GM19397 (cell line): Measurements from ENCODE around the gene TTC27.
A peak's percentile ranks its signal among the peaks of the same experiment; 100 is the strongest.
"Not testable (repeated sequence)": the region's sequence is repeated elsewhere in the genome, so short reads cannot be mapped to it uniquely, and the experiment has no call there.

Experiments
- ATAC-seq: cut with Tn5 transposase; IDR thresholded peaks from one replicate; pipeline ENCODE4 v1.9.1; 2021; ENCODE audit warnings: mild to moderate bottlenecking, moderate library complexity; ENCODE audit not compliant: unreplicated experiment

The TTC27 gene

DNA sequence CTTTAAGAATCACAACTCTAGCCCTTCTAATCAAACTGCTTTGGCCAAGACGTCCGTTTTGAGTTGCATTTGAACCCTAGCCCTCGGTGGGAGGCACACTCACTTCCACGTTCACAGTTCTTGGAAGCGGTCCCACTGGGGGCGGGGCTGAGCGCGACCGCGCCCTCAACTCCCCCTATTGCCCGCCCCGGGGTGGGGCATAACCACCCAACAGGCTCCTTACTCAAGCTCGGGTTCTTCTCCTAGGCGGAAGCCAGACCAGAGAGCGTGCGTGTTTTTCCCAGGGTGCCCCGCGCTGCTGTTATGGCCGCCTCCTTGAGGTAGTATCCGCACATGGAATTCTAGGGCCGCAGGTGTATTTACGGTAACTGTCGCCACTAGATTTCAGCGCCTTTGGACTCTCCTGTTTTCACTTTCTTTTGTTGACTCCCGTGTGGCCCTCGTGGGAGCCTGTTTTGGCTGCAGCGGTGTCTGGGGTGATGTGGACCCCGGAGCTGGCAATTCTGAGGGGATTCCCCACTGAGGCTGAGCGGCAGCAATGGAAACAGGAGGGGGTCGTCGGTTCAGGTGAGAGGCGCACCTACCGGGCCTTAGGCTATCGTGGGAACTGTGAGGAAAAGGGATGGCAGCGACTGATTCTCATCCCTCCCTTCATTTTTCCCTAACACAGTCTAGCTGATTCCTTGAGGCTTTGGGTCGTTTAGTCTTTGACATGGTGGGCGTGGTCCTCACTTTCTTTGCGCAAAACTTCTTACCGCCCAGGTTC is at the start of gene TTC27:
TTC27 (plus strand) TSS at position 237 of the 766 bp plus-strand sequence; CDS start at position 480, 243 bp downstream.
- peak; percentile 100 for ATAC-seq

DNA sequence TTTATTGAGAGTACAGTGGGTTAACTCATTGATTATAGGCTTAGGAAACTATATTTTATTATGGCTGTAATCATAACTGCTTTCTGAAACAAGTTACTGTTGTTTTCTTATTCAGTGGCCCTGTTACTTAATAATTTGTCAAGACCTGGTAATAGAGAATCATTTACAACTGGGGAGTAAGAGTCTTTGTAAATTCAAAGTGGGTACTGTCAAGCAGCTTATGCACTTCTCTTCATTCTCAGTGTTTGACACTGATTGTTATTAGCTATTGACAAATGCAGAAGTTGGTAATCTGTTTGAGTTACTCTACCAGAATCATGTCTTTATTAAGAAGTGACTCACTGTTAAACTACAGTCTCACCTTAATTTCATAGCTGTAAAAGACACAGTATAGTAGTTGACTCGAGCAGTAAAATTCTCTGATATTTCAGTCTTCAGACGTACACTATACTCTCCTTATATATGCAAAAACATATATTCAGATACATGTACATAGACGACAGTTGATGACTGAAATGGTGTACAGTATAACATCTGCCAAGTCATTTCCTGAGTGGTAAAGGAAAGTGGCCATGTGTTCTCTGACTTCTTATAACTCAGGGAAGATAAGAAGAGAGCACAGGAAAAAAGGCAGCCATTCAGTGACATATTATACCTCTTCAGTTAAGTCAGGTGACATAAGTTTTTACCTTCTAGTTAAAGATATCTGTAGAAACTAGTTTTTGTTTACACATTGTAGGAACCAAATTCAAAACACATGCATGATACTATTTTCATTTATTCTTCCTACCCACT is 36.0 kb upstream of the TTC27 start:
- ATAC-seq, result peak; percentile 68

DNA sequence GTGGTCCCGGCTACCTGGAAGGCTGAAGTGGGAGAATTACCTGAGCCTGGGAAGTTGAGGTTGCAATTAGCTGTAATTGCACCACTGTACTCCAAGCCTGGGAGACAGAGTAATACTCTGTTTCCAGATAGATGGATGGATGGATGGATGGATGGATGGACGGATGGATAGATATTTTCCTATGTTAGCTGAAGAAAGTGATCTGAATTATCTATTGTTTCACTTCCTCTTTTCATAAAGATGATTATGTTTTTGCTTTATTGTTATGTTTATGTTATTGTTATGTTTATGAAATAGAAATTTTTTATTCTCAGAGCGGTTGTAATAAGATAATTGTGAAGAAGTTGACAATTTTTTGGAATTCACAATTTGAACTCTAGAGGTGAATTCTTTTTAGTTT is 33.3 kb upstream of the TTC27 start:
- no peak for ATAC-seq

DNA sequence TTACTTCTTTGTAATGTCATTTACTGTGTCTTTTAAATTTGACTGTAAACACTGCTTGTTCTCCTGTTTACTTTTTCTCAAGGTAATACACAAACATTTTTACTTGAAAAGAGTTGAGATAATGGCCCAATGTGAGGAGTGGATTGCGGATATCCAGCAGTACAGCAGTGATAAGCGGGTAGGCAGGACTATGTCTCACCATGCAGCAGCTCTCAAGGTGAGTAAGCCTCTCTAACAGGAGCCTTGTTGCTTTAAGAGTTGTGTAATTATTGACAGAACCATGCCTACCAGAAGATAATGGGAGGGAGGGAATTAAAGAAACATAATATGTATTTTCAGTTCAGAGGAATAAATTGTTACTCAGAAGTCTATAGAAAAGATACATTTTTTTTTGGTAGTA is 16.5 kb upstream of the TTC27 start:
- ATAC-seq, result no peak

DNA sequence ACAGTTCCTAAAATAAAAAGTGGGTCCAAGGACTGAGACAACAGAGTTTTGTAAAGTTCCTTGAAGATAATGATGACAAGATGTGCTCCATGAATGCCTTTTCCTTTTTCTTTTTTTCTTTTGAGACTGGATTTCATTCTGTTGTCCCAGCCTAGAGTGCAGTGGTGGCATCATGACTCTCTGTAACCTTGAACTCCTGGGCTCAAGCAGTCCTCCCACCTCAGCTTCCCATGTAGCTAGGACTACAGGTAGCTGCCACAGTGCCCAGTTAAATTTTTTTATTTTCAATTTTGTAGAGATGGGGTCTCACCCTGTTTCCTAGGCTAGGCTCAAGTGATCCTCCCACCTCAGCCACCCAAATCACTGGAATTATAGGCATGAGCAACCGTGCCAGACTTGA is 16.1 kb upstream of the TTC27 start:
- no peak for ATAC-seq

DNA sequence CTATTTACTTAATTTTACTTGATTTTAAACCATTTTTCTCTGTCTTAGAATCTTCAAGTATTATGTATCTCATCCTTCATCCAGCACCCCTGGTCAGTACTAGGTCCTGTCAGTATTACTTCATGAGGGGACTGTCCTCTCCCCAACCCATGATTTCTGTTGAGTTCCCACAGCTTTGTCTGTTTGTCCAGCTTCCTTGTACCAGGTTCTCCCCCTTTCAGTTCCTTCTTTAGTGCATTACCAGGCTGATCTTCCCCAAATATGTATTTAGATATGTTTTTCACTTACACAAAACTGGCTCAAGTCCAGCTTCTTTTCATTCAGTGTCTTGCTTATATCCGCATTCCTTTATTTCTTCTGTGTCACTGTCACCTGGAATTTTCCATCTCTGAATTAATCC is 13.8 kb upstream of the TTC27 start:
- no peak for ATAC-seq

DNA sequence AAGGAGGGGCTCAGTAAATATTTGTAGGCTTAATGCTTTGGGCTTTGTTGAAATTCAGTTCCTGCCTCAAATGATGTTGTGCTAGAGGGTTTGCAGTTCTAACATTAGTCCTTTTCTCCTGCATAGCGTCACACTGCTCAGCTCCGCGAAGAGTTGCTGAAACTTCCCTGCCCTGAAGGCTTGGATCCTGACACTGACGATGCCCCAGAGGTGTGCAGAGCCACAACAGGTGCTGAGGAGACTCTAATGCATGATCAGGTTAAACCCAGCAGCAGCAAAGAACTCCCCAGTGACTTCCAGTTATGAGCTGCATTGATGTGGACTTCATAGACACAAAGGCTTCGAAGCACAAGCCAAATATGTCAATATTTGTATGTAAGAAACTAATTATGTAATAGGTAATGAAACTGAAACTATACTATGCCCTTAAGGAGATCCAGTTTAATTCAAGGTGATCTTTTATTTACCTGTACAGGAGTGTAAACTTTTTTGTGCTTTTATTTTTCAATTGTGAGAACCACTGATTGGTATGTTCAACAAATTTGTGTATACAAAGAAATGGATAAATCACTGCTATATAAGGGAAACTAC is 10.2 kb upstream of the TTC27 start:
- ATAC-seq, result no peak

DNA sequence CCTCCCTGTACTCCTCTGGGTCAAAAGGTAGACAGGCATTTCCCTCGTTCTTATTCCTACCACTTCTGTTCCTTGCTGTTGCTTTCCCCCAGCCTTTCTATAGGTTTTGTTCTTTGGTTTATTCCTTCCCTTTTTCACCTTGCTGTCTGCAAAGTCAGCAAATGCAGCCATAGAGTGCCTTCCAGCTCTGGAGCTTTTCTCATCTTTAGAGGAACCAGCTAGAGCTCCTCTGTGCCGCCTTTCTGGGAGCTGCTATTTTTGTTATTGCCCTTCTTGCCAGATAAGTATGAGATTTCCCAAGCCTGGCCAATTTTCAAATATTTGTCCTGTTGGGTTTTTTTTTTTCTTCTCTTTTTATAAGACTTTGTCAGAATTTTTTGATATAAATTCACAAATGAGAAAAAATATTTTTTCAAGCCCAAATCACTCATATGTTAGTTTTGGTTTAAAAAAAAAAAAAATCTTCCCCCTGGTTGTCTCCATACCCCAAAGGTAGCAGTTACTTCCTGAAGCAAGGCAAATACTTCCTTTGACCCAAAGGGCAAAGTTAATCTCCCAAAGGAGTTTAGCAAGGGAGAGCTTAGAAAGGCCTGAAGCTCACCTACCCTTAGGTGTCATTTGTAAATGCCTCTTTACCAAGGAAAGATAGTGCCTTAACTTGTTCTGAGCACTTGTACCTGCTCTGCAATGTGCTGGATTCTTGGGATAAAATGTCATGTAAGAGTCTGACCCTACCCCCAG is 5.1 kb upstream of the TTC27 start:
- no peak for ATAC-seq

DNA sequence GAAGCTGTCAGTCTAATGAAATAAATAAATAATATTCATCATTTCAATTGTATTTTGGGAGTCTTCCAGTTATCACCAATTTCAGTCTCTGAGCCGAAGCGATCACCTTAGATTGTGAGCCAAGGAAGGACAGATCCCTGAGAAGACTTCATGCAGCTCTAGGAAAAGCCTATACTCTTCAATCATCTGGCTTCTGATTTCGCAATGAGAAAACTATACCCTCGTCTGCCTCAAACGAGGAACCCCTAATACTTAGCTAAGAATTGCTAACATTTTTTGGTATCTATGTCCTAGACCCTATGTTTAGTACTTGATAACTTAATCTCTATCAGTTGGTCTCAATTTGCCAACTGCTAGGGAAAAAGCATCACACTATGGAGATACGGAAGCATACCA is 4.5 kb upstream of the TTC27 start:
- ATAC-seq, result no peak

DNA sequence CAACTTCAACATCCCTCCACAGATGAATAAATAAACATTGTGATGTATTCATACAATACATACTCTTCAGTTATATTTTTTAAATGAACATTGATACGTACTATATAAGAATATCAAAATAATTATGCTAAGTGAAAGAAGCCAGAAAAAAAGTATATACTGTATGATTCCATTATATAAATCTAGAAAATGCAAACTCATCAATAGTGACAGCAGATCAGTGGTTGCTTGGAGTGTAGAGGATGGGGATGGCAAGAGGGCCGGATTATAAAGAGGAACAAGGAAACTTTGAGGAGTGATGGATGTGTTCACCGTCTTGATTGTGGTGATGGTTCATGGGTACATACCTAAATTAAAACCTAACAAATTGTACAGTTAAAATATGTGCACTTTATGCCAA is 3.0 kb upstream of the TTC27 start:
- no peak for ATAC-seq

DNA sequence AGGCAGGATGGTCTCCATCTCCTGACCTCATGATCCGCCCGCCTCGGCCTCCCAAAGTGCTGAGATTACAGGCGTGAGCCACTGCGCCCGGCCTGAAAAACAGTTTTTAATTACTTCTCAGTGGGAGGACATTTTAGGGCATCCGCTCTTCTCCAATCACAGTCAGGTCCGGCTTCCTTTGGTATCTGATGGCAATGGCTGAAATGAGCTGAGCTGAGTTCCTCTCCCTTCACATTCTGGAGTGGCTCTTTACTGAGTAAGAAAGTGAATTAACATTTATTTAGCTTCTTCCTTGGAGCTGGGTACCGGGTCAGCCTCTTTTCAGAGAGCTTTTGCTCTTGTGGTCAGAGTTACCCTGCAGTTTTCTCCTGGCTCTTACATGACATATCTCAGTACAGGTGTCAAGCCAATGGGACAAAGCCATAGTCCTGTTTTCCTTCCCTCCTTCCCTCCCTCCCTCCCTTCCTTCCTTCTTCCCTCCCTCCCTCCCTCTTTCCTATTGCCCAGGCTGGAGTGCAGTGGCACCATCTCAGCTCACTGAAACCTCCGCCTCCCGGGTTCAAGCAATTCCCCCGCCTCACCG is 1.1 kb upstream of the TTC27 start:
- ATAC-seq, result no peak

DNA sequence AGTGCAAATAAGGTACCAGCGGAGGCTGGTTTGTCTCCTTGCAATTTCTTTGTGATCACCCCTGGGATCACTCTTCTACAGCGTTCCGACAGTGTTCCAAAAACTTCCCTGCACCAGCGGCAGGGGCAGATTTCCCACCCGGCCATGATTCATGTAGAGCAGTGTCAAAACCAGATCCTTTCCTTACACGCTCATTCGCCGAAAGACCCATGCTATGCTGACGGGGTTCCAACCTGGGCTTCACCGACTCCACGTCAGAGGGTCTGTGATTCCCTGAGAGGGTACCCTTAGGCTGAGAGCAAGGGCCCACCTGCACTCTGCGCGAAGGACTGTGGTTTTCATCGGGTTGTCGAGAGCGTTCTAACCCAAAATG is 423 bp upstream of the TTC27 start:
- ATAC-seq, result peak; percentile 33

DNA sequence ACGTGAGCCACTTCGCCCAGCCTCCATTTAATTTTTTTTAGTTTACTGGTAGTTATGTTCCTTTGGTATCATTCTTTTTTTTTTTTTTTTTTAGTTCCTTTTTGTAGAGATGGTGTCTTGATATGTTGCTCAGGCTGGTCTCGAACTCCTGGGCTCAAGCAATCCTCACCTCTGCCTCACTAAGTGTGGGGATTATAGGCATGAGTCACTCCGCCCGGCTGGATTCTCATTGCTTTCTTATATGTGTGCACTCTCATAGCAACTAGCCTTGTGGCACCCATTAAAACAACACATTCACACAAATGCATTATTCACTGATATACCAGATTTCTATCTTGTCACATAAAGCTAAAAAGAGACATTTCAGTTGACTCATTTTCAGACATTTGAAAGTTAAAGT is 4.2 kb downstream of the TTC27 start:
- no peak for ATAC-seq

DNA sequence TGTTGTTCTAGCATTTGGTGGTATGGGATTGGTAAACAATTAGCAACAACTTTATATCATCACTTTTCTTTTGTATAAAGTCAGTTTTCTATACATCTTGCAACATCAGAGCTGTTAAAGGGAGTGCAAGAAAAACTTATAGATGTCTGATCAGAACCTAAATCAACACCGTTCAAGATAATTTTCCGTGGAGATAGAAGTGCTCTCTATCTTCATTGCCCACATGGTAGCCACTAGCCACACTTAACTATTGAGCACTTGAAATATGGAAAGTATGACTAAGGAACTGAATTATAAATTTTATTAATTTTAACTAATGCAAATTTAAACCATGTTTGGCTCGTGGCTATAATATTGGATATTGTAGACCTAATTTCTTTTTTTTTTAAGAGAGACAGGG is 5.2 kb downstream of the TTC27 start:
- no peak for ATAC-seq

DNA sequence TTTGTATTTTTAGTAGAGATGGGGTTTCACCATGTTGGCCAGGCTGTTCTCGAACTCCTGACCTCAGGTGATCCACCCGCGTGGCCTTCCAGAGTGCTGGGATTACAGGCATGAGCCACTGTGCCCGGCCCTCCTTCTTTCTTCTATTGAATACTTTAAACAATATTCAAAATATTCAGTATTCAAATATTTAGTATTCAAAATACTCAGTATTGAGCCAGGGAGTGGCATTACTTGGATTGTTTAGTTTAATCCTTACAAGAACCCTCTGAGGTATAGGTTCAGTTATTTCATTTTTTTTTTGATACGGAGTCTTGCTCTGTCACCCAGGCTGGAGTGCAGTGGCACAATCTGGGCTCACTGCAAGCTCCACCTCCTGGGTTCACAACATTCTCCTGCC is 10.7 kb downstream of the TTC27 start:
- ATAC-seq, result not testable (repeated sequence)

DNA sequence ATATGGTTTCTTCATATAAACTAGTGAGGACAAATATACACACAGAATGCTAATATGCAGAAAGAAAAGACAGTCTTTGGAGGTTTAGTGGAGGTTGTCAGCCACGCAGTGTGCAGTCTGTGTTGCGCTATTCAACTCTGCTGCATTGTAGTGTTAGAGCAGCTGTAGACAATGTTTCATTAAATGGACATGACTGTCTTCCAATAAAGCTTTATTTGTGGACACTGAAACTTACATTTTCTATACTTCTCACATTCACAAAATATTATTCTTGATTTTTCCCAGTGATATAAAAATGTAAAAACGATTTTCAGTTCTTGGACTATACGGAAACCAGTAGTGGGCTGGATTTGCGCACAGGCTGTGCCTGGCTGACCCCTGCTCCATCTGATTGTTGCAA is 13.3 kb downstream of the TTC27 start:
- ATAC-seq, result no peak

DNA sequence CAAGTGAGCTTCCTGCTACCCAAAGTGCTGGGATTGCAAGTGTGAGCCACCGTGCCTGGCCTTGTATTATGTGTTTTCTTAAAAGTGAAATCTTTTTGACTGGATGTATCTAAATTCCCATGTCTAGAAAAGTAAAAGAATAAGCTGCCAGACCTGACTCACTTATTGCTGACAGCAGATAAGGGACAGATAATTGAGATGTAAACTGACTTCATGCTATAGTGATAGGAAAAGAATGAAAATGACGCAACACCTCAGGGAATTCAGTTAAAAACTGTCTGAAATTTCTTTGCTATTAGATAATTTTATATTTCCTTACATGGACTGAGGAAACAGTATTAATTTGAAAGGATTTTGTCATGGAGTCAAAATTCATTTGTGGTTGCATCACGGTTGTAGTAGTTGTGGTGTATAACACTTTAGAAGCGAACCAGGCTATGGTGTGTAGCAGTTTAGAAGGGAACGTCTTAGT is 19.4 kb downstream of the TTC27 start:
- ATAC-seq, result no peak

DNA sequence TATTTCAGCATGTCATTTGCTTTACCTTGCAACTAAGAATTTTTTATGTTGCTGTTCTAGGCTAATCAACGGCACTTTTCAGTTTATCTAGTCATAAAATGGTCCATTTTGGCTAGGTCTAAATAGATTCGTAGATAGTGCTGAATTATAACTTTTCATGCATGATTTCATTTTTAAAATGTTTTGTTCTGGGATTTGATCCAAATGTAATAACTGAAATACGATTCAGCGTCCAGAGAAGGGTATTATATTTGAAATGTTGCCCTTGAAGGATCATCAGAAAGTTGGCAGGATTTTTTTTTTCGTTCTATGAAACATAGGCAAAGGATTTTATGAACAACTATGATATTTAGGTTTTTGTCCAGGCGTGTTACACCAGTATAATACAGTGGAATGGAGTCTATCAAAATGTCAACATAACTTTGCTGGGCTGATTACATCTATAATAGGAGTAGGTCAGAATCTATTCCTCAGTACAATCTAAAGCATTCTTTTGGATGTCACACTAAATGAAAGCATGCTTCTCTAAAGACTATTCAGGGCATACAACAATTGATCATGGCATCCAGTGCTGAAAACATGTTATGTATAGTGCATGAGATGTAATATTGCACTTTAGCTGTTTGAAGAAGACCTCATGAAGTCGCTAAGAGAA is 24.8 kb downstream of the TTC27 start:
- ATAC-seq, result no peak

DNA sequence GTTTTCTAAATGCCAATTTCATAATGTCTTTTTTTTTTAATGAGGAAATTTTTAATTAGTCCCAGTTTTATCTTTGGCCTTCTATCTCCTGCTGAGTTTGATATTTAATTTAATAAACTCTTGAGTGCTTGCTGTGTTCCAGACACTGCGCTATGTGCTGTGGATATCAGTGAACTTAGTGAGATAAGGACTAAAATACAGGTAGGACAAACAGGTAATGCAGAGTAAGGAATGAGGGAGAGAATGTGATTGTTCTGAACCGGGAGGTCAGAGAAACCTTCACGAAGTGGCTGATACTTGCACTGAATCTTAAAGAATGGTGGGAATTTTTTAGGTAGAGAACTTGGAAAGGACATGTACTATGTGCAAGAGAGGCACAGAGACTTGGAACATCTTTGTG is 28.2 kb downstream of the TTC27 start:
- ATAC-seq, result no peak

DNA sequence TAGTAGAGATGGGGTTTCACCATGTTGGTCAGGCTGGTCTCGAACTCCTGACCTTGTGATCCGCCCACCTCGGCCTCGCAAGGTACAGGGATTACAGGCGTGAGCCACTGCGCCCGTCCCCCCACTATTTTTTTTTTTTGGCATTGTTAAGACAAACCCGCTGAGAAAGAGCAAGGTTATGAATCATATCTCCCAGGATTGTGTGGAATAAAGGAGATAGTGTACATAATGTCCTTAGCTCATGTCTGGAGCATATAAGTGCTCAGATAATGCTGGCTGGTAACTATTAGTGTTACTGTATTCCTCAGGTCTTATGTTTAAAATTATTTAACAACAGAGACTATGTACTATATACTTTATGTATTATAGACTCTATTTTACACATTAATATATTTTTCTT is 36.0 kb downstream of the TTC27 start:
- no peak for ATAC-seq
